Left kidney (tissue), 2 donors: ENCODE measurements around the gene NPC2. TPM values are rescaled to one million over a fixed set of nuclear protein-coding genes. Genes with fewer than 3 reads are reported as not detected.

Experiments used
- DNase-seq: peaks from one replicate; pipeline ENCODE4 v3.0.0-alpha.2; 2013
- polyA plus RNA-seq: library from polyadenylated mRNA; unstranded; fragments of 120-200 nt; gene quantifications from one replicate; pipeline ENCODE4 v1.2.1, GENCODE V29; 2013; ENCODE audit not compliant: insufficient read length

NPC2 gene
- polyA plus RNA-seq, 1 donor: 320 TPM

DNA sequence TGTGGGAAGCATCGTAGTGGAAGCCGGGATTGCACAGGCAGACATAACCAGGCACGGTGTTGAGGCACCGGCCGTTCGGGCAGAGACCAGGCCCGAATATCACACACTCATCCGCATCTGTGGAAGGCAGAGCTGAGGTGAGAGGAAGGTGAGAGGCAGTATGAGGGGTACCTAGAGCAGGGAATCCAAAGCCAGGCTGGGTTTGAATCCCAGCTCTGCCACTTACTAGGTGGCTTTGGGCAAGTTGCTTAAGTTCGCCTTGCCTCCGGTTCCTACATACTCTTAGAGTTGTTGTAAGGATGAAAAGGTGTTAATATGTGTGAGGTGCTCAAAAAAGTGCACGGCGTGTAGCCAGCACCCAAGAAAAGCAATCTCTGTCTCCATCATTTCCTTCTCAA is 10.8 kb upstream of the NPC2 start:
- no peak for DNase-seq

DNA sequence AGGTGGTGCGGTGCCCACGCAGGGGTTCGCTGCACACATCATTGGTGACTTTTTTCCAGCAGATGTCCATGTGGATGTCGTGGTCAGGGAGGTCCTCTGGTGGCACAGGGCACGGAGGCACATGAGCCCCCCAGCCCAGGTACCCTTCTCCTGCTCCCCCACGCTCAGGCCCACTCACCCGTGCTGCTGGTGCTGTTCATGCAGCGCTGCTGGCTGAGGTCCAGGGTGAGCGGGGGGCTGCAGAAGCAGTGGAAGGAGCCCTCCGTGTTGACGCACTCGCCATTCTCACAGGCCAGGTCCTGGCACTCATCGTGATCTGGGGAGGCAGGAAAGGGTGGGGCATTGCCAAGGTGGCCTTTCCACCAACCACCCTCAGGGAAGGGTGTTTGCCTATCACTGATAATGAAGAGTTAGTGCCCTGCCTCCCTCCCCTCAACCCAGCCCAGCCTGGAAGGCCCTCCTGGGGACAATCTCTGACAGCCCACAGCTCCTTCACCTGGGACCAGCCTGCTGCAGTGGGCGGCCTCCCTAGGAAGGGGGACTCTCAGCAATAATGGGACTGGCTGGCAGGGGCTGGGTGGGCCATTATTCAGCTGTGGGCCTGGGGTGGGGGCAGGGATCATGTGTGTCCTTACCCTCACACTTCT is 10.3 kb upstream of the NPC2 start:
- no peak for DNase-seq

DNA sequence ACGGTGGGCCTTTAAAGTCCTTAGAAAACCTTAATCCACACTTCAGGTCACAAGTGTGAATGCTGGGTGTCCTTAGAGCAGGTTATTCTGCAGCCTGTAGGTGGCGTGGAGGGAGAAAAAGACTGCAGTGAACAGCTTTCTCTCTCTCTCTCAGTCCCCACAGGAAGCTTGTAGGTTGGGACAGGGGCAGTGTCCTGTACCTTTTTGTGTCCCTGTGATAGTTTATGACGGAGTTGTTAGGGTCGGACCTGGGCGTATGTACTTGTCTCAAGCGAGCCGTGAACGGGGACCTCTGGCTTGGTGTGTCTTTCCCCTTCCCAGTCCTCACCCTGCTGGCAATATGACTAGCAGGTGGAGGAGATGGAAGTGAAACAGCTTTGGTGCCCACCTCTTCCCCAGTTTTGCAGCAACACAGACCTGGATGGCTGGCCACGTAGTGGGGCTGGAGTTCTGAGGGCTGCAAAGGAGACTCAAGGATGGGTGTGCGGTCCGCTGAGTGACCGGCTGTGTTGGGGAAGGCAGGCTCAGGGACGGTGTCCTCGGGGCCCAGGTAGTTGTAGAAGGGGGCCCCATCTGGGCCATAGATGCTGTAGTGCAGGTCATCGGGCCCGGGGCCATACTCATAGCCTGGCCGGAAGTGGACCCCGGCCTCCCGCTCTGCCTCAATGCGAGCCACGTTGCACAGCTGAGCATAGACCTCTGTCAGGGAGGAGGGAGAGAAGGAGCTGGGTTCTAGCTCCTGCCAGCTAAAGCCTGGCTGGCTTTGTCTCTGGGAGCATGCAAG is 9.3 kb upstream of the NPC2 start:
- peak; percentile 52 for DNase-seq

DNA sequence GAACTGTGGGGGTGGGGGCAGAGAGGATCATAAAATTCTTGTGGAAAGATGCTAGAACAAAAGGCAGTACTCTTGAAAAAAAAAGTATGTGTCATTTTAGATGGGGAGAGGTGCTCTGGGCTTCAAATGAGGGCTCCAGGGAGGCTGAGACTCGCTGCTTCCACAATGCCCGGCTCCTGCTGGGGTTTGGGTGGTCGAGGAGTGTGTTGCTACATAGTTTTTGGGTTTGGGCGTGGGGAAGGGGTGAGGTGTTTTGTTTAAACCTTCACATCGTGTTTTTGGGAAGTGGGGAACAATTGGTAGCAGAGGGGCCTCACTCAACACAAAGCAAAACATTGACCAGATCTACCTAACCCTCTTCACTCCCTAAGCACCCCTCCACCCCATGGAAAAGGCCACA is 8.6 kb upstream of the NPC2 start:
- DNase-seq: no peak

DNA sequence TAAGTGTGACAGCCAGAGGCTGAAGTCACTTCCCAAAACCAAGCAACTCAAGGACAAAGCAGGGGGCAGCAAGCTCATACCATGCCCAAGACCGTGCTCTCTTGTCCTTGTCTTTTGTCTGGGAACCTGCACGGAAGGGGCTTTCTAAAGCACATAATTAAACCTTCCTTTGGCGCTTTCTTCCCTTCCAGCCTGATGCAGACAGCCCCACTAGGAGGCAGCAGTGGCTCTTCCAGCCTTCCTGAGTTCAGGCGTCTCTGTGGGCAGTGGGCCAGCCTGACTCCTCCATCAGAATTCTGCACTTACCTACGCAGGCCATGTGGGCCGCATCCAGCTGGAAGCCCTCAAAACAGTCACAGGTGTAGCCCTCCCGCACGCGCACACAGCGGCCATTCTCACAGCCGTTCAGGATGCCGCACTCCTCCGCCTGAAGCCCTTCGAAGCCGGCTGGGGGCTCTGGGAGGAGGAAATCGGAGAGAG is 8.1 kb upstream of the NPC2 start:
- peak; percentile 88 for DNase-seq

DNA sequence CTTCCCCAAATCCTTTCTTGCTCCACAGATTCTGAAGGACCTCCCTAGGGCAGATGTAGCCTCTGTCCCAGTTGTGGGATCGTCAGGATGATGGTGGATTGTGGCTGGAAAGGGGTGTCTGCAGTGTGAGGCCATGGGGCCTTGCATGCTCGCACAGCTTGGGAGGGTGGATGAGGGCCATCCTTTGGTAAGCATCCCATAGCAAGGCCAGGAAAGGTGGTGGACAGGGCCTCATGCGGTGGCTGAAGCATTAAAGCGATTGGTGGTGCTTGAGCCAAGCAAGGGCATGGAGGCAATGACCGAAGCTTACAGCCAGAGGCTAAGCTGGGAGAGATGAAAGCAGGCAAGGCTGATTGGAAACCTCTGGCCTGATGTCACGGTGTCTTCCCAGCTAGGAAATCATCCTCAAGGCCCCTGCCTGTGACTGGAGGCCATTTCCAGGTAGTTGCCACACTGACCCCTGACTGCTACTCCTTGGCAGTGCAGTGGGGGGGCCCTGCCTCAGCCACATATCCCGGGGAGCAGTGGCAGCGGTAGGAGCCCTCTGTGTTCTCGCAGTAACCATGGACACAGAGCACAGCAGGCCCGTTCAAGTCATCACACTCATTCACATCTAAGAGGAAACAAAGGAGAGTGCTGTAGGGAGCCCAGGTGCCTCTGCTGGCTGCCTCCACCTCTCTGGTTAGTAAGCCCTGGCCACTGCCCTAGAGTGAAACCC is 7.5 kb upstream of the NPC2 start:
- DNase-seq: no peak

DNA sequence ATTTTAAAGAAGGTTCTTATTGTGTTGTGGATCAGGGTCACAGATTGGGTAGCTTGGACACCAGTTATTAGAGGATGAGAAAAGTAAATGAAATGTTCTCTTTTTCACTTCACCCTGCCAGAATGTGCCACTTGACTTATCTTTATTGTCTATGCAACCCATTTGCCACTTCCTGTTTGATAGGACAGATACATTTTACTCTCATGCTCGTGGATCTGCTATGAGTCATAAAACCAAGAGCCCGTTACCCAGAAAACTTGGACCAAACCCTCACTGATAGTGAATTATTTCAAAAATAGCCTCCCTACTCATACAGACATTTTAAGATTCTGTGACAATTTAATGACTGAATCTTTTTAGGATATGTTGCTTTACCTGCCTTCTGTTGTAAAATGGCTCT is 2.3 kb upstream of the NPC2 start:
- DNase-seq: no peak

DNA sequence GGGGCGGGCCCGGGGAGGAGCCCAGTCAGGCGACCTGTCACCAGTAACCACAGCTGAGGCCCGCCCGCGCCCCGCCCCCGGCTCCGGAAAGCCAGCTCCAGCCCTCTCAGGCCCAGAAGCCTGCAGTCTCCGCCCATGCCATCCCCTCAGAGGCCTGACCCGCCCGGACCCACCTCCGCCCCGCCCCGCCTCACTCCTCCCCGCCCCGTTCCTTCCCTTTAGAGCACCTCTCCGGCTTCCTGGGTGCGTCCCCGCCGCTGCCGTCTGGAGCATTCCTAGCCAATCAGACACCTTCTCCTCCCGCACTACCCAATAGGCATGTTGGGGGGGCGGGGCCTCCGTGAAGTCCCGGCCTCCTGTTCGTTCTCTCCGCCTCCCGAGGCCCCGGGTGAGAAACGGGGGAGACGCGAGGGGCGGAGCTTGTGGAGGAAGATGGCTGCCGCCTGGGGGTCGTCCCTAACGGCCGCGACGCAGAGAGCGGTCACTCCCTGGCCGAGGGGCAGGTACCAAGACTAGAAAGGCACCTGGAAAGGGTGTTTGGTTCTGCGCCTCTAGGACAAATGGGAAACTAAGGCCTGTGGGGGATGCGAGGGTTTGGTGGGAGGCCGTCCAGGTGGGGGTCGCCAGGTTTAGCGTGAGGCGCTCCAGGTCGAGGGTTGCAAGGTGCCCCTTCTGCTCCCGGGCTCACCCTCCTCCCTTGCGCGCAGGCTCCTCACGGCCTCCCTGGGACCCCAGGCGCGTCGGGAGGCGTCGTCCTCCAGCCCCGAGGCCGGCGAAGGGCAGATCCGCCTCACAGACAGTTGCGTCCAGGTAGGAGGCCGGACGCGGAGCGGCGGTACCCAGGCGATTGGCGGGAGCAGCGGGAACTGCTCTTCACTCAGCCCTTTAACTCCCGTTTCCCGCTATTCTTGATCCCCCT is 497 bp upstream of the NPC2 start, which contains the start of gene ISCA2:
TSS of gene ISCA2 (plus strand) at position 423 of the 919 bp plus-strand sequence. CDS start at position 433, 10 bp downstream.
- DNase-seq: peak; percentile 98

DNA sequence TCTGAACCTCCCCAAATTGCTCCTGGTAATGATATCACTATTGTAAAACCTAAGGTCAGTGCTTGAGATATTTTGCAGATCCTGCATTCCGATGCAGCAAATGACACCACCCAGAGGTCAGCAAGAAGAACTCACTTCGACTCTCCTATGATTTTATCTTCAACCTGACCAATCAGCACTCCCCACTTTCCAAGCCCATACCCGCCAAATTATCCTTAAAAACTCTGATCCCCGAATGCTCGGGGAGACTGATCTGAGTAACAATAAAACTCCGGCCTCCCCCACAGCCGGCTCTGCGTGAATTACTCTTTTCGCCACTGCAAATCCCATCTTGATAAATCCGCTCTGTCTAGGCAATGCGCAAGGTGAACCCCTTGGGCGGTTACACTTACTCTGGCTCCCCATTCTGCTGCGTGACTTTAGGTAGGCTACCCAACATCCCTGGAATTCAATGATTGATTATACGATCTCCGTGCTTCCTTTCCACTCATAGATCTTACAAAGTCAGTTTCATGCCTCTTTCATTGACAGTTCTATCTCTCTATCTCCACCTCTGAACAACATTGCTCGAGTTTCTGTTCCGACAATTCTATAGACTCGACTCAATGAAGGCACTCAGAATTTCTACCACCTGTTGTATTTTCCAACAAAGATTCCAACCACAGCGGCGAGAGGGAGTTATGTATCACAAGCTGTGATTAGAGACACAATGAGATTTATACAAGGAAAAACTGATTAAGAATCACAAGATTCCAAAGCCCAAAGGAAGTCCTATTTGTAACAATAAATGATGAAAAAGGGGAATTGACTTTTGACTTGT is 939 bp downstream of the NPC2 start:
- no peak for DNase-seq

DNA sequence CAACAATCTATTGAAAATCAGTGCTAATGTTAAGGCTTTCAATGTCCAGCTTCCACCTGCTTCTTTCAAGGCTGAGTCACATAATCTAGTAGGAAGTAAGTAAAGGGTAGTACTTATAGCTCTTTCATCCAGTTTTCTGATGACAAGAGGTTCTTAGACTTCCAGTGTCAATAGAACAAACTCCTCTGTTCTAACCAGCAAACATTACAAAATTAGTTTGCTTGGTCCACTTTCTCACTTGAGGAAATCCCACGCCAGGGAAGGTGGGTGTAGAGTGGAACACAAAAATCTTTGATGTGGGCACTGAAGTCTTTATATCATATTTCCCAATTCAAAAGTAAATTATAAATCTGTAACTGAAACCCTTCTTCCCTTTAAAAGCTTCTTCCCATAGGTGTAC is 2.6 kb downstream of the NPC2 start:
- DNase-seq: no peak

DNA sequence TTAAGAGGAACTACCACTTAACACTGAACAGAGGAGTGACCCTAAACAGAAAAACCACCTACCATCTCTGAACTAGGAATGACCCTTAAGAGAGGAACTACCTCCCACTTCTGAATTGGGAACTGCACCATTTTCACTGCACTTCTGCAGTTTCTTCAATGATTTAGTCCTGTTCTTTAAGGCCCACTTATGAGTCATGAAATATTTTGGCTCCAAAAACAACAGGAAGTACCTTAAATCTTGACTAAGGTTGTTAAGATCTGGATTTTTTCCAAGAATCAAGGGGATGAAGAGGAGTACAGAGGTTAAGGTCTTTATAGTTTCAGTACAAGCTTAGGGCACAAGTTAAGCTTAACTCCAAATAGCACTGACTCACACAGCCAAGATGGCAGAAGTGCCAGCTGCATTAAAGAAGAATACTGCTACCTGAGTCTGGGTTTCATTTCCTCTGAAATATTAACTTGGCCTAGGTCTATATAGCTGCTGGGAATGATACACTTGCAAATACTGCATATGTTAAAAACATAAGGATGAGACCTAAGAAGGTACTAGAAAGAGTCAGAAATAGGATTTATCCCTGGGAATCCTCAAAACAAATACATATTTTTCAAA is 4.2 kb downstream of the NPC2 start:
- DNase-seq: no peak

DNA sequence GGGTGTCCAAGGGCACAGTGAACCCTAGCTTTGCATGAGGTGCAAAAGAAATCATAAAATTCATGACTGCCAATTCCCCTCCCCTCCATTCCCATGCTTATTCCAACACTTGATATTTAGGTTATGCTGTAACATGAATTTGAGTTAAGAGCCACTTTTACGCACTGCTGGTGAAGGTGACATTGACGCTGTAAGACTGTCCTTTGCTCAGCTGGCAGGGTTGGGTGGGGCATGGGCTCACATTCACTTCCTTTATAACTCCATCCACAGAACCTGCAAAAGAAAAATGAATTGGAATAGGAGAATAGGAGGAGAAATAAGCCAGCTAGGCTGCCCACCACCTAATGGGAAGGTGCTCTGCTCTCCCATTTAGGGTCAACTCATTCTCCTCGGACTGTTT is 6.9 kb downstream of the NPC2 start:
- DNase-seq: no peak

DNA sequence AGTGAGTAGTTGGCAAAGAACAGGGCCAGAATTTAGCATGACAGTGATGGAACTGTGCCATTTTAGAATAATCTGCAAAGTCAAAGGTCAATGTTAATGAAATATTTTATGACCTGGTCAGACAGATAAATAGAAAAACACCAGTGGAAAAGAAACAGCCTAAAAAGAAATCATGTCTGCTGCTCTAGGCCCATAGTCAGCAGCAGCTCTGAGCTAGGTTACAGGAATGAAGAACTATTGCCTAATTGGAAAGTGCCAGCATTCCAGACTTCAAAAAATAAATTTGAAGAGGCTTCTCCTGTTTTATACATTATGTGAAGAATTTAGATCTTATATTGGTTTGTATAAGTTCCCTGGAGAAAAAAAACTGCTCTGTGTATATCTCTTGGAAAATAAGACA is 9.8 kb downstream of the NPC2 start:
- no peak for DNase-seq

DNA sequence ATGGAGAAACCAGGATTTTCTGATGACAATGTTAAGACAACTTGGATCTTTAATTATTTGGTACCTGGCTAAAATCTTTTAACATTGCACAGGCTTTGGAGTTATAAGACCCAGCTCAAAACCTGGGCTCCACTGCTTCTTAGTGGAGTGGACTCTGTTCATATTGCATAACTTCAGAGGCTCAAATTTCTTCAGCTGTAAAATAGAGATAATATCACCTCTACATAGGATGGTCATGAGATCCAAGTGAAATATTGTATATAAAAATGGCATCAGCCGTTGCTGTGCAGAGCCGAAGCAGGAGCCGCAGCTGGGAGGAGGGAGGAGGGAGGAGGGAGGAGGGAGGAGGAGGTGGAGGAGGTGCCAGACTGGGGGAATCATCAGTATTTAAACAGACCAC is 10.5 kb downstream of the NPC2 start:
- no peak for DNase-seq

DNA sequence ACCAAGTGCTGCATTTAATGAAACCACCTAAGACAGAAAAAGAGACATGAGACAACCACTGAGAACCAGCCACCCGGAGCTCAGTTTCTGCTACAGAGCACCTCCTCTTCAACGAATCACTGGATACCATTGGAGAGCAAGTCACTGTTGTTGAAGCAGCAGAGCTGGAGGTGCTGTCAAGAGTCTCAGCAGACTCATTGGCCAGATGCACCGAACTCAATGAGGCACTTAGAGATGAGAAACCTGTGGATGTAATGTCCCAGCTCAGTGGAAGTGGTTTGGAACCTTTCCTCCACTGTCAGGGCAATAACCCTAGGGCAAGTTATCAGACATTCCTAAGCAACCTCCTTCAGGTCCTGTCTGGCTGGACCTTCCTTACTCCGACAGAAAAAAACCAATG is 13.1 kb downstream of the NPC2 start:
- no peak for DNase-seq

DNA sequence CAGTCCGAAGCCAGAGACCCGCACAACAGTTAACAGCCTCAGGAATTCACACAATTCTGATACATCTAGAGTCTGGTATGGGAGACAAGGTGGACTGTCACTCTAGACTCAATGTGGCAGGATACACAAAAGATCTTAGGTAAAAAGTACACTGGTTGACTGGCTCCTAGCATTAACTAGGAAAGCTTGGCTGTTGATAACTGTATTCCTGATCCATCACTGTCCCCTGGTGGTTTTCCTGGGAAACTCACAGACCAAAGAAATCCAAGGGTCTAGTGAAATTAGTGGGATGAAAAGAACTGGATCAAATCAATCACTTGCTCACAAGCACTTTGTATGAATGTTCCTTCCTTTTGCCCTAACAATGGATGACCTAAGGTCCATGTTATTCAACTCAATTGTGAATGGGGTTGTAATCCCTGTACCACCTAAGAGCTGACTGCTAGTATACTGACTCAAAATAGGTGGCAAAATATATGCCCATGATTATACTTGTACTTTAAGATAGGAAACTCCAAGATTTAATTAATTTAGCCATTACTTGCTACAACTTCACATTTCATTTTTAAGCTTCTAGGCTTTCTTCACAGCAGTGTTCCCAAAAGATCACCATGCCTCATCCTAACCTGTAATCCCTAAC is 14.0 kb downstream of the NPC2 start:
- peak; percentile 30 for DNase-seq

DNA sequence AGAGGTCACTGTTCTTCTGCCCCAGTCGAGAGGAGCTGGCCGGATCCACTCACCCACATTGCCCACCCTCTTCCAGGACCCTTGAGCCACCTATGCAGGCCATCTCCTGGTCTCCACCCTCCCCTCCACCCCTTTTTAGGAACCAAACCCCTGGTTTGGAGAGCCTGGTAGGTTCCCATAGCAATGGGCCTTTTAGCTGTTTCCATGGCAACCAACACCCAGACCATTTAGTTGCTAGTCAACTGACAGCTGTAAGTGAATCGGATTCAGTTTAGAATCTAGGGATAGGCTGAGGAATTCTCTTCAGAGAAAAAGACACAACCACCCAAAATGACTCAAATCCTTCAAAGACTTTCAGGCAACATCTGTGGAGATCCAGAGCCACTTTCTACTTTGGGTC is 16.5 kb downstream of the NPC2 start:
- no peak for DNase-seq

DNA sequence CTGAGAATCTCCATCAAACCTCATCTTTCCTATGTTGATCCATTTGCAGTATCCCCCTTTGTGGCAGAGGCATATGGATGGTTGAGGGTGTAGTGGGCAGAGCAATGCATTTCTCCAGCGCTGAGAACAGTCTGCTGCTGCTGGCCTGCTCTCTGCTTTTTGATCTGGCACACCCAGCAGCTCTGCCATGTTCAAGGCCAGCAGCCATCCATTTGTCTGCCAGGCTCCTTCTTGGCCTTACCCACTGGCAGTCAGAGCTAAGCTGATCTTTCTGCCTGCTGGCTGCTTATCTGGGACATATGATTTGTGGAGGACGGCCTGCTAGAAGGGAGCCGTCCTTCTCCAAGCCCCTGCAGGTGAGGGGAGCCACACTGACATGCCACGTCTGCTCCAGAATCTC is 17.0 kb downstream of the NPC2 start:
- no peak for DNase-seq

DNA sequence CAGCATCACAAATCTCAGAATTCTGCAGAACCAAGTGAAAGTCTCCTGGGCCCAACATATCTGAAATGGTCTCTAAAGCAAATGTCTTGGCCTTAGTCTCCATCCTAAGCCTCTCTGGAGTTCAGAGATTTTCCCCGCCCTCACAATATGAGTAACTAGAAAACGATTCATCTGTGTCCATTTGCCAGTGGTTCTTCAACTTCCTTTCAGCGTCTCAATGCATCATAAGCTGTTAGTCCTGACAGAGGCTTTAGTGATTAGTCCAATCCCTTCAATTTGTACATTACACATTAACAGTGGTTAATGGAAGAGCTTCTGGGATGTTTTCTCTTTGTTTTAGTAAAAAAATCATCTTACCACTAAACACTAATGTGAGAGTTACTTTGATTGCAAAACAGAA is 17.4 kb downstream of the NPC2 start:
- DNase-seq: no peak

DNA sequence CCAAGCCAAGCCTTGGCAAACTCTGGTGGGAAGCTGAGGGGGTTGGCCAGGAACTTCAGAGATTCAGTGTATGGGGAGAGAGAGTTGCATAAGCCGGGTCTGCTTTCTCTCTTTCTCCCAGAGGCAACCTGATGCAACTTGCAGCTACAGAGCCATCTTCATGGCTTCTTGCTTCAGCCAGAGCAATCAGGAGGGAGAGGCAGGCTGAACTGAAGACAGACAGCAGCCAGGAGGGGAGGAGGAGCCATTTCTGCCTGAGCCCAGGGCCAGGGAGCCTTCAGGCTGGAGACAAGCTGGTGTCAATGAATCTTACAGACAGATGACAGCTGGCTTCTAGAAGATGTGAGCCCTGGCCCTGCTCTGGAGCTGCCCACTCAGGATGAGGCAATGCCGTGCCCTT is 18.7 kb downstream of the NPC2 start:
- DNase-seq: no peak
